GM12873 (cell line): Measurements from ENCODE around the gene VWA2.

ENCODE experiments used
- TF ChIP-seq, protein P1 (sequence below): IDR thresholded peaks from 2 replicates; pipeline ENCODE4 v1.5.1; 2012; ENCODE audit warnings: low read depth, mild to moderate bottlenecking, moderate library complexity, low read length, control low read depth; ENCODE audit not compliant: insufficient read depth; ENCODE audit errors: missing control alignments

The VWA2 gene

DNA sequence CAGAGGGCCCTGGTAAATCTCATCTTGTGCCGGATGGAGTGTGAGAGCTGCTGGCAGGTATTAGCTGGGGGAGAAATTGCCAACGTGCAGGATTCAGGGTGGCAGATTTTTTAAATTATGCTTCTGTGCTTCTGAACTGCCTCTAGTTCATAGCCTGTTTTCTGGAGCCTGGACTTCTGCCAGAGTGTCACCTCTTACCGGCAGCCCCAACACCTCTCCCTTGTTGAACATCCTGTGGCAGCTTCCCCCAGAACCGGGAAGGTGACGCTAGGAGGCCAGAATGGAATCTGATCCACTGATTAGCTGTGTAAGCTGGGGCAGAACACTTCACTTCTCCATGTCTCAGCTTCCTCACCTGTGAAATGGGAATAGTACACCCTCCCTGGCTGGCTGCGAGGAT lies 5.1 kb downstream of the VWA2 start:
- TF ChIP-seq, protein P1, sequence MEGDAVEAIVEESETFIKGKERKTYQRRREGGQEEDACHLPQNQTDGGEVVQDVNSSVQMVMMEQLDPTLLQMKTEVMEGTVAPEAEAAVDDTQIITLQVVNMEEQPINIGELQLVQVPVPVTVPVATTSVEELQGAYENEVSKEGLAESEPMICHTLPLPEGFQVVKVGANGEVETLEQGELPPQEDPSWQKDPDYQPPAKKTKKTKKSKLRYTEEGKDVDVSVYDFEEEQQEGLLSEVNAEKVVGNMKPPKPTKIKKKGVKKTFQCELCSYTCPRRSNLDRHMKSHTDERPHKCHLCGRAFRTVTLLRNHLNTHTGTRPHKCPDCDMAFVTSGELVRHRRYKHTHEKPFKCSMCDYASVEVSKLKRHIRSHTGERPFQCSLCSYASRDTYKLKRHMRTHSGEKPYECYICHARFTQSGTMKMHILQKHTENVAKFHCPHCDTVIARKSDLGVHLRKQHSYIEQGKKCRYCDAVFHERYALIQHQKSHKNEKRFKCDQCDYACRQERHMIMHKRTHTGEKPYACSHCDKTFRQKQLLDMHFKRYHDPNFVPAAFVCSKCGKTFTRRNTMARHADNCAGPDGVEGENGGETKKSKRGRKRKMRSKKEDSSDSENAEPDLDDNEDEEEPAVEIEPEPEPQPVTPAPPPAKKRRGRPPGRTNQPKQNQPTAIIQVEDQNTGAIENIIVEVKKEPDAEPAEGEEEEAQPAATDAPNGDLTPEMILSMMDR = no peak

DNA sequence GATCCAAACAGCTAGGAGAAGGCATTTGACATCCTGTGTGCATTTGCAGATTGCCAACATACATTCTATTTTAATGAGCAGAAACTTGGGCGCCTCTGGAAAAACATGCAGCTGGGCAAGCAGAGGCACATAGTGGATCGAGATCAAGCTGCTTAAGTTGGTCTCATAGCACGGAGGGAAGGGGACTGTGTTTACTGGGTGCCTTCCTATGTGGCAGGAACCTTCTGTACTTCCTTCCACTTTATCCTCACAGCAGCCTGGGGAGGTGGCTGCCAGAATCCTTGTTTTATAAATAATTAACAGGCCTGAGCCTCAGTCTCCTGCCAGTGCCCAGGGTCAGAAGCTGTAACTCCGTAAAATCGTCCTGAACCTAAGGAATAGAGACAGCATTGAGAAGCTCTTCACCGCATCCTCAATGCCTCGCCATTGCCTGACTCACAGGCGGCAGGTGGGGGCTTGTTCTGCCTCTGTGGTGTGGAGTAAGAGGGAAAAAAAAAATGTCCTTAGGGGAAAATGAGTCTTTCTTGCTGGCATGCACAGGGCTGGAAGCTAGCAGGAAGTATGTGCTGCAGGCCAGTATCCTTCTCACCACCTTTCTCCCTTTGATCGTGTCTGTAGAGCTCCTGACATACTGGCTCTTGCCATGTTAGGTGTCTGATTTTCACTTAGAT lies 6.2 kb downstream of the VWA2 start:
- TF ChIP-seq, protein P1 = no peak

DNA sequence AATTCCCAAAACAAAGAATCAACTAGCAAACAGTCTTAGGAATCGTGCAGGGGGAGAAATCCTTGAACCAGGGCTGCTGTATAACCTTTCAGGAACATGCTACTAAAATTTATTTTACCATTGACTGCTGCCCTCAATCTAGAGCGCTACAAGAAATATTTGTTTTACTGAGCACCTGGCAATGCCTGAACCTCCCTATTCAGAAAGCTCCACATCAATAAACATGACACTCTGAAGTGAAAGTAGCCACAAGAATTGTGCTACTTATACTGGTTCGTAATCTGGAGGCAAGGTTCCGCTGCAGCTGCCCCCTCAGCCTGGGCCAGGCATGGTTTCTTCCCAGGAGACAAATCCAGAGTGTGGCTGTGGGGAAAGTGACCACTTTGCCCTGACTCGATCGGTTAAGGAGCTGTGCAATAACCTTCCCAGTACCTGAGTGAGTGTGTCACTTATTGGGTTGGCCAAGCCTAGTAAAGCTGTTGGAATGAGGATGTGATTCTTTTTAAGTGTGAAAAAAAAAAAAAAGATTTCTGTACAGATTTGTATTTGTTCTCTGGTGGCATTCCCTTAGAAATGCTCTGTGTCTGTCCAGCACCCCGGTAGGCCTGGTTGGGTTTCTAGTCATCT lies 7.7 kb downstream of the VWA2 start:
- TF ChIP-seq, protein P1 = no peak

DNA sequence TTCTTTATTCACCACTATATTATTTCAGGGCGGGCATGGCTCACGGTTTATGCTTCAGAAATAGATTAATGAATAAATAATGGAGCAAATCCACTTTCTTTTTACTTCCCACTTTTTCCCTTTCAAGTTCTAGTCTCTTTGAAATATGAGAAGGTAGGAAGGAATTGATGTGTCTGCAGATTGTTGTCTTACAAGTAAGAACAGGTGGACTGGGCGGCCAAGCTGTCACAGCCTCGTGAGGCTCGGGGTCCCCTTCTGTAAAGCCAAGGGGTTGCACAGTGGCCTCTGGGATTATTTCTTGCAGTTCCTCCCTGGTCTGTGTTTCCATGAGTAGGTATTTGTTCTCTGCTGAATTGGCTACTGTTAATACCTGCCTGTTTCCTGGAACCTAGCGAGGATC lies 11.2 kb downstream of the VWA2 start:
- TF ChIP-seq, protein P1 = no peak

DNA sequence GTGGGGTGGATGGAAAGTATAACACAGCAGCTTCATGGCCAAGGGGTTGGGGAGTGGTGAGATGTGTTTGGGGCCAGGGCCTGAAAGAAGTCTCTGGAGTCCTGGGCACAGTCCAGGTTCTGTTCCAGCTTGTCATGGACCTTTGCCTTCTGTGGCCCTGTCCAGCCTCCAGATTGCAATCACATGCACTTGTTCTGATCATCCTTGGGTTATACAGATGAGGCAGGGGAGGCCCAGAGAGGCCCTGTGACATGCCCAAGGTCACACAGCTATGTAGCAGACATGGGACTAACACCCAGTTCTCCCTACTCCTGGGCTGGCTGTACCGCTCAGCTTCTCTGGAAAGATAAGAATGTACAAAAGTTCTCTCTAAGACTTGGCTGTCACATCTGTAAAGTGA lies 11.7 kb downstream of the VWA2 start:
- TF ChIP-seq, protein P1 = no peak

DNA sequence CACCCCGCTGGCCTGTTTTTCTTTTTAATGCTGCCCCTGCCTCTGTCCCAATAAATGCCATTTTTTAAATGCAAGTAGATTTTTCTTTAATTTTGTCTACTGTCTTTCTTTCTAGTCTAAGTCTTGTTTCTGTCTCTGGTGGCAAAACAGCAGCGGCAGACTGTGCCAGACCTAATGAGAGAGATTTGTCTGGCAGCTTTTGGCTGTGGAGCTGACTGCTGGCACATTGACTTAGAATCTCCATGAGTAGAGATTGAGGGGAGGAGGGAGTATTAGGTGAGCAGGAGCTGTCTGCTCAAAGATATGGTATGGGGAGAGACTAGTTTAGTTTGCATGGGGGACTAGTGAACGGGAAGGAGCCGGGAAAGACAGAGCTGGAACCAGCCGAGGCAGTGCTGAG lies 13.0 kb downstream of the VWA2 start:
- TF ChIP-seq, protein P1 = no peak

DNA sequence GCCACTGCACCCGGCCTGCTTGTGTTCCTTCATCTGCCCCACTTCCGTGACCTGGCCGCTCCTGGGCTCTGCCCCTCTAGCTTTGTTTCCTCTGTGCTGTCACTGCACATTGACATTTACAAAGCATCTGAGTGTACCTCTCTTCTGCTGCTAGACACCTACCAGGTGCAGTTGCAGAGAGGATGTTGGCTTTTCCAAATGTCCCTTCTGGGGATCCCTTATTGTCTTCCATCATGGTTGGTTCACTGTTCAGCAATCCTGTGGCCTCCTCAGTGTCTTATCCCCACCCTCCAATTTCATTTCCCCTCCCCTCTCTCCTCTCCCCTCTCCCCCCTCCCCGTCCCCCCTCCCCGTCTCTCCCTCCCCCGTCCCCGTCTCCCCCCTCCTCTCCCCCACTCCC lies 13.8 kb downstream of the VWA2 start:
- TF ChIP-seq, protein P1 = no peak
